ENCODE results near the gene RAD51B.

DNA sequence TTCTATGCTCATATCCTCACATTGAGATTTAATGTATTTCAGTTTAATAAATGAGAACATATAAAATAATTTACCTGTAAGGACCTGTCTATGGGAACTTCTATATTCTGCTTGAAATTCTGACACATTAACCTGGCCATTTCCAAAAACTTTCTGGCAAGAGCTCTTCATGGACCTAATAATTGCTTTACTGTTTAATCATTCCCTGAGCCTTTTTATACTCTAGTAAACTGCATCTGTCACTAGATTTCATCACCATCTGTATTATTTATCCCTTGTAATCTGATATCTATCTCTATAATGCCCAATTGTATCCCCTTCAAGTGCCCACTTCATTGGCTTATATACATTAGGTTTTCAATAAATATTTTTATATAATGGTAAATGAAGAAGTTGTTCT, 327.7 kb downstream of the RAD51B start:
- TF ChIP-seq, protein P1, sequence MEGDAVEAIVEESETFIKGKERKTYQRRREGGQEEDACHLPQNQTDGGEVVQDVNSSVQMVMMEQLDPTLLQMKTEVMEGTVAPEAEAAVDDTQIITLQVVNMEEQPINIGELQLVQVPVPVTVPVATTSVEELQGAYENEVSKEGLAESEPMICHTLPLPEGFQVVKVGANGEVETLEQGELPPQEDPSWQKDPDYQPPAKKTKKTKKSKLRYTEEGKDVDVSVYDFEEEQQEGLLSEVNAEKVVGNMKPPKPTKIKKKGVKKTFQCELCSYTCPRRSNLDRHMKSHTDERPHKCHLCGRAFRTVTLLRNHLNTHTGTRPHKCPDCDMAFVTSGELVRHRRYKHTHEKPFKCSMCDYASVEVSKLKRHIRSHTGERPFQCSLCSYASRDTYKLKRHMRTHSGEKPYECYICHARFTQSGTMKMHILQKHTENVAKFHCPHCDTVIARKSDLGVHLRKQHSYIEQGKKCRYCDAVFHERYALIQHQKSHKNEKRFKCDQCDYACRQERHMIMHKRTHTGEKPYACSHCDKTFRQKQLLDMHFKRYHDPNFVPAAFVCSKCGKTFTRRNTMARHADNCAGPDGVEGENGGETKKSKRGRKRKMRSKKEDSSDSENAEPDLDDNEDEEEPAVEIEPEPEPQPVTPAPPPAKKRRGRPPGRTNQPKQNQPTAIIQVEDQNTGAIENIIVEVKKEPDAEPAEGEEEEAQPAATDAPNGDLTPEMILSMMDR (IDR thresholded peaks at IDR 0.05), result no peak
- TF ChIP-seq POLR2AphosphoS5 (IDR thresholded peaks at IDR 0.05) (peak in 1 of 4 donors; percentile 12), POLR2A (IDR thresholded peaks at IDR 0.05) (no peak), EP300 (IDR thresholded peaks at IDR 0.05) (no peak)
